Measurements from ENCODE around the gene HMCN2.
"Not testable (repeated sequence)": the region's sequence is repeated elsewhere in the genome, so short reads cannot be mapped to it uniquely, and the experiment has no call there.

Gene HMCN2

GRCh38 chr9:130391866-130392265 lies 126.3 kb downstream of the HMCN2 start:
- no peak for DNase-seq (ENCODE audit: low read depth)

DNA sequence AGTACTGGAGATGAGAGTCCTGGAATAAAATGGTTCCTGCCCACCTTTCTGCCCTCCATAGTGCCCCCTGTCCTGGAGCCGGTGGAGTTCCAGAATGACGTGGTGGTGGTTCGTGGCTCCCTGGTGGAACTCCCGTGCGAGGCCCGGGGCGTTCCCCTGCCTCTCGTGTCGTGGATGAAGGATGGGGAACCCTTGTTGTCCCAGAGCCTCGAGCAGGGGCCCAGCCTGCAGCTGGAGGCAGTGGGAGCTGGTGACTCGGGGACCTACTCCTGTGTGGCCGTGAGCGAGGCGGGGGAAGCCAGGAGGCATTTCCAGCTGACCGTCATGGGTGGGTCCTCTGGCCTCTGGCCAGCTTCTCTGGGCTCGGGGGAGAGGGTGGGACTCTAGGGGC lies 128.1 kb downstream of the HMCN2 start:
- no peak for DNase-seq (ENCODE audit: low read depth)

DNA sequence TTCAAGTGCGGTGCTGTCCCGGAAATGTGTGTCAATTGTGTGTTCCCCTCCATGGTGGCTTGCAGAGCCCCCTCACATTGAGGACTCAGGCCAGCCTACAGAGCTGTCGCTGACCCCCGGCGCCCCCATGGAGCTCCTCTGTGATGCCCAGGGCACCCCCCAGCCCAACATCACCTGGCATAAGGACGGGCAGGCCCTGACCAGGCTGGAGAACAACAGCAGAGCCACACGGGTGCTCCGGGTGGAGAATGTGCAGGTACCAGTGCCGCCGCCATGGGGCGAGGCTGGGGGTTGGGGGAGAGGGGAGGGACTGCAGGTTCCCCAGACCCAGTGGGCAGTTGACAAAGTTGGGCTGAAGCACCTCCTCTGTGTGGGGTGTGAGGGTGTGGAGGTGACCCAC lies 128.8 kb downstream of the HMCN2 start:
- DNase-seq (ENCODE audit: low read depth): no peak

GRCh38 chr9:130394814-130395470 lies 129.4 kb downstream of the HMCN2 start:
- no peak for DNase-seq (ENCODE audit: low read depth)

DNA sequence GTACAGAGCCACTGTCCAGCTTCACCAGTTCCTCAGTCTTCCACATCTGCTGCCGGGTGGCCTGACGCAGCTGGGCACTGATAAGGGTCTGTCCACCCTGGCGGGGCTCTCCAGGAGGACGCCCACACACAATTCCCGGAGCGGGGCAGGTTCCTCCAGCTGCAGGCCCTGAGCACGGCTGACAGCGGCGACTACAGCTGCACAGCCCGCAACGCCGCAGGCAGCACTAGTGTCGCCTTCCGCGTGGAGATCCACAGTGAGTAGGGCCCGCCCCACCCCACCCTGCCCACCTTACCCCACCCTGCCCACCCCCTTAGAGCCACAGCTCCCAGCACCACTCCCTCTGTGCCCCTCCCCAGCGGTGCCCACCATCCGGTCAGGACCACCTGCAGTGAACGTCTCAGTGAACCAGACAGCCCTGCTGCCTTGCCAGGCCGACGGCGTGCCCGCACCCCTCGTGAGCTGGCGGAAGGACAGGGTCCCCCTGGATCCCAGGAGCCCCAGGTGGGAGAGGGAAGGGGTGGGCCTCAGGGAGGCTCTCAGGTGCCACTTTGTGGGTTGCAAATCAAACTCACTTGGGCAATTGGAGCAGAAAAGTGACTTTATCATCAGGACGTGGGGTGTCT lies 130.4 kb downstream of the HMCN2 start:
- DNase-seq (ENCODE audit: low read depth): no peak

- DNase-seq (ENCODE audit: low read depth): no peak
These were observed 131.0 kb downstream of the HMCN2 start for GRCh38 chr9:130396581-130396980.

- DNase-seq (ENCODE audit: low read depth): no peak
These were observed 133.1 kb downstream of the HMCN2 start for GRCh38 chr9:130398487-130399240.

DNA sequence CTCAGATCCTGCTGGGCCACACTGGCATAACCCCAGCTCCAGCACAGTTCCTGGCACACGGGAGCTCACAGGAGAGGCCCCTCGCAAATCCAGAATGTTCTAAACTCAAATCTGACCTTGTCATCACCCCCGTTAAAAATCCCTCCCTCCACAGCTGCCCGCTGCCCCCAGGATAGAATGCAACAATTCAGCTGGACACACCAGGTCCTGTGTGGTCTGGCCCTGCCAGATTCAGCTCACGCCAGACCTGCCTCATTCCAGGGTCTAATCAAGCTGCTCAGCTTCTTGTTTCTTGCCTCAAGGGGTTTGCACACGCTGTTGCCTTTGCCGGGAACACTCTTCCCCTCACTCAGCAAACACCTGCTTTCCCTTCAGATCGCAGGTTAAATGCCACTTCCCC lies 134.2 kb downstream of the HMCN2 start:
- DNase-seq (ENCODE audit: low read depth): no peak

- DNase-seq (ENCODE audit: low read depth): no peak
These were observed 135.3 kb downstream of the HMCN2 start for GRCh38 chr9:130400870-130401269.

GRCh38 chr9:130401742-130402141 lies 136.2 kb downstream of the HMCN2 start:
- not testable (repeated sequence) for DNase-seq (ENCODE audit: low read depth)

- no peak for DNase-seq (ENCODE audit: low read depth)
These were observed 136.7 kb downstream of the HMCN2 start for GRCh38 chr9:130402243-130402642.

DNA sequence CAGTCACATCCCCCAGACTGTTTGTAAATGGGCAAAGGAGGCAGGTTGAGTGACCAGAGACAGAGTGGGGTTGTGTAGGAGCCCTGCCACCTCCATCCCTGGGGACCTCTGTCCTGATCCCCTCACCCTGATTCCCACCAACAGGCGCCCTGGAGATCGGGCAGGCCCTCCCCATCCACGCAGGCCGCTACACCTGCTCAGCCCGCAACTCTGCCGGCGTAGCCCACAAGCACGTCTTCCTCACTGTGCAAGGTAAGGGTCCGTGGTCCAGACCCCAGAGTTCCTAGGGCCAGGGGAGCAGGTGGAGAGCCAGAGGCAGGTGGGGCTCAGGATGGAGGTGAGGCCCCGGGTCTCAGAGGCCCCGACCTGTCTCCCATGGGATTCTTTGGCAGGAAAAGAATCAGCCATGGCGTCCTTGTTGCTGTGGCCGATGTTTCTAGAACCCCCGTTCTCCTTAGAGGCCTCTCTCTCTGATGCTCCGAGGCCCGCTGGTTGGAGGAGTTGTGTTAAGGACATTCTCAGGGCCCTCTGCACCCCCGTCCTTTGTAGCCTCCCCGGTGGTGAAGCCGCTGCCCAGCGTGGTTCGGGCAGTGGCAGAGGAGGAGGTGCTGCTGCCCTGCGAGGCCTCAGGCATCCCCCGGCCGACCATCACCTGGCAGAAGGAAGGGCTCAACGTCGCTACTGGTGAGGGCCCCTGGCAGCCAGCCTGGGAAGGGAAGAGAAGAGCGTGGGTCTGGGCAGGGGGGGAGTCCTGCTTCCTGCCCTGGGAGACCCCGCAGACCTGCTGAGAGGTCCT lies 137.3 kb downstream of the HMCN2 start:
- no peak for DNase-seq (ENCODE audit: low read depth)

GRCh38 chr9:130405657-130406257 lies 140.2 kb downstream of the HMCN2 start:
- DNase-seq (ENCODE audit: low read depth): no peak

- DNase-seq (ENCODE audit: low read depth): no peak
These were observed 140.8 kb downstream of the HMCN2 start for GRCh38 chr9:130406278-130406895.

- DNase-seq (ENCODE audit: low read depth): no peak
These were observed 142.5 kb downstream of the HMCN2 start for GRCh38 chr9:130407916-130408663.

GRCh38 chr9:130408669-130409068 lies 143.1 kb downstream of the HMCN2 start:
- DNase-seq (ENCODE audit: low read depth): no peak

DNA sequence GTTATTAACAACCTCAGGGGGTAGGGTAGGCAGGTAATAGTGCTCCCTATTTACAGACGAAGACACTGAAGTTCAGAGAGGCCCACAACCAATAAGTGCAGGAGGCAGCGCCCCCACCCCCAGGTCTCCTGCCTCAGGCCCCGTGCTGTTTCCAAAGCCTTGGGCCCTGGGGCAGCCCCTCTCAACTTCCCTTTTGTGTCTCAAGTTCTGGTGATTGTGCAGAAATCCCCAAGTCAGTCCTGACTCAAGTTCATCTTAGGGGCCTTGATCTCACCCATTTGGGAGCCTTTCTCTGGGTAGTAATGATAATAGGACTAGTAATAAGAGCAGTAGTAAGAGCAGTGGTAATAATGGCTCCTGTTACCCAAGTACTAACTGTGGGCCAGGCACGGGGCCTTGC lies 143.7 kb downstream of the HMCN2 start:
- no peak for DNase-seq (ENCODE audit: low read depth)

DNA sequence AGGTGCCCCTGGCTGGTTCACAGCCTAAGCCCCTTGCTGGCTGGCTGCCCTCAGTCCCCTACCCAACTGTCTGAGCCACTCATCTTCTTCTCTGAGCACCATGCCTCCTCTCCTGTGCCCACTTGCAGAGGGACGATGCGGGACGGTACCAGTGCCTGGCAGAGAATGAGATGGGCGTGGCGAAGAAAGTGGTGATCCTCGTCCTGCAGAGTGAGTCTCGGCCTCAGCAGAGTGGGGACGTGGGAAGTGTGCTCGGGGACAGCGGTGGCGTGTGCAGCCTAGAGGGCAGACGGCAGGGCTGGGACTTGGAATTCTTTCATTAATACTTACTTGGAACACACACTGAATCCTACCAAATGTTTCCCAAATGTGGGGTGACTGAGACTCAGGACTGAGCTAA lies 144.9 kb downstream of the HMCN2 start:
- DNase-seq (ENCODE audit: low read depth): no peak

DNA sequence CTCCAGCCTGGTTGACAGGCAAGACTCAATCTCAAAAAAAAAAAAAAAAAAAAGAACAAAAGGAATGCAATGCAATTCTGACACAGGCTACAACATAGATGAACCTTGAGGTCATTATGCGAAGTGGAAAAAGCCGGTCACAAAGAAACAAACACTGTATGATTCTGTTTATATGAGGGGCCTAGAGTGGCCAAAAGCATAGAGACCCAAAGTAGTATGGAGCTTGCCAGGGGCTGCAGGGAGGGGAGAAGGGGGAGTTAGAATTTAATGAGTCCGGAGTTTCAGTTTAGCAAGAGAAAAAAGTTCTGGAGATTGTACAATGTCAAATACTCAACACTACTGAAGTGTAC lies 146.0 kb downstream of the HMCN2 start:
- DNase-seq (ENCODE audit: low read depth): no peak

- DNase-seq (ENCODE audit: low read depth): no peak
These were observed 148.6 kb downstream of the HMCN2 start for GRCh38 chr9:130414081-130414731.

Measured in activated T-helper 1 cell treated with Interleukin-2 at 50 U/mL for 16 hours (primary cell).